HepG2 (cell line): ENCODE results near the gene NAGS. TPM values are rescaled to one million over a fixed set of nuclear protein-coding genes. Genes with fewer than 3 reads are reported as not detected.
A peak's percentile ranks its signal among the peaks of the same experiment; 100 is the strongest.

Experiments
- CHCHD3 ChIP-seq: sonication (generic); formaldehyde crosslinking; IDR thresholded peaks from 2 replicates; pipeline ENCODE4 v1.8.0; 2022; ENCODE audit warnings: mild to moderate bottlenecking, missing genetic modification reagents, moderate library complexity
- ELF3 ChIP-seq: IDR thresholded peaks from 2 replicates; pipeline ENCODE4 v1.6.1; 2016; ENCODE audit warnings: missing genetic modification reagents, missing compliant biosample characterization
- ERF ChIP-seq: IDR thresholded peaks from 2 replicates; pipeline ENCODE4 v1.6.1; 2018; ENCODE audit warnings: missing biosample characterization, missing genetic modification reagents
- HNRNPUL1 ChIP-seq: fragments of 200-400 bp; formaldehyde crosslinking; IDR thresholded peaks from 2 replicates; pipeline ENCODE4 v1.6.1; 2017; ENCODE audit warnings: low read depth, mild to moderate bottlenecking, low read length, moderate library complexity
- KDM6A ChIP-seq: IDR thresholded peaks from 2 replicates; pipeline ENCODE4 v1.6.1; 2016; ENCODE audit warnings: low read depth
- MZF1 ChIP-seq: sonication (generic); formaldehyde crosslinking; IDR thresholded peaks from 2 replicates; pipeline ENCODE4 v1.8.1; 2023; ENCODE audit warnings: mild to moderate bottlenecking, missing genetic modification reagents, borderline replicate concordance
- NONO ChIP-seq, 2 experiments: fragments of 450-650 bp in 1 of 2; sonication (generic) in 1 of 2; formaldehyde crosslinking in 1 of 2; IDR thresholded peaks in 1 of 2; conservative IDR thresholded peaks in 1 of 2; 2 replicates each; pipeline versions ENCODE4 v1.6.1 to v1.8.0; 2017 to 2022; ENCODE audit warnings: mild to moderate bottlenecking in 1 of 2, missing genetic modification reagents in 1 of 2, moderate library complexity in 1 of 2
- PHB2 ChIP-seq: fragments of 450-650 bp; IDR thresholded peaks from 2 replicates; pipeline ENCODE4 v1.6.1; 2018; ENCODE audit not compliant: partially characterized antibody
- RBAK ChIP-seq: sonication (generic); formaldehyde crosslinking; IDR thresholded peaks from 2 replicates; pipeline ENCODE4 v1.5.1; 2020; ENCODE audit warnings: mild to moderate bottlenecking, missing genetic modification reagents
- RBFOX2 ChIP-seq: fragments of 200-400 bp; formaldehyde crosslinking; IDR thresholded peaks from 2 replicates; pipeline ENCODE4 v1.6.1; 2017; ENCODE audit warnings: low read depth, mild to moderate bottlenecking, low read length
- SIX4 ChIP-seq: sonication (generic); formaldehyde crosslinking; IDR thresholded peaks from 2 replicates; pipeline ENCODE4 v1.4.0; 2020; ENCODE audit warnings: missing genetic modification reagents
- STAT5B ChIP-seq: sonication (generic); formaldehyde crosslinking; IDR thresholded peaks from 2 replicates; pipeline ENCODE4 v1.4.0; 2020; ENCODE audit warnings: missing genetic modification reagents
- ZNF251 ChIP-seq: sonication (generic); formaldehyde crosslinking; IDR thresholded peaks from 2 replicates; pipeline ENCODE4 v1.9.0; 2021; ENCODE audit warnings: mild to moderate bottlenecking, missing genetic modification reagents
- ZNF703 ChIP-seq: sonication (generic); formaldehyde crosslinking; IDR thresholded peaks from 2 replicates; pipeline ENCODE4 v1.5.1; 2020; ENCODE audit warnings: missing genetic modification reagents, mild to moderate bottlenecking, moderate library complexity, borderline replicate concordance
- ZNF737 ChIP-seq: sonication (generic); formaldehyde crosslinking; IDR thresholded peaks from 2 replicates; pipeline ENCODE4 v1.5.0; 2020; ENCODE audit warnings: missing genetic modification reagents, mild to moderate bottlenecking, borderline replicate concordance
- polyA plus RNA-seq, 8 experiments: library from polyadenylated mRNA; depleted of rRNA in 3 of 8; stranded (reverse) in 7 of 8; unstranded in 1 of 8; fragments of >200 nt; fragmentation: Illumina TruSeq in 4 of 8; extraction: Trizol in 4 of 8; gene quantifications; 2 replicates each; pipeline versions ENCODE4 v1.2.1 to v1.2.3, GENCODE V29; 2011 to 2016; ENCODE audit warnings: low read depth in 4 of 8, missing spikeins in 1 of 8, mixed read lengths in 1 of 8; ENCODE audit not compliant: insufficient read depth in 1 of 8
- total RNA-seq, 5 experiments: library from RNA; depleted of rRNA; stranded (reverse); fragments of >200 nt; fragmentation: Illumina TruSeq; extraction: Trizol; gene quantifications; 2 replicates each; pipeline ENCODE4 v1.2.3, GENCODE V29; 2016; ENCODE audit warnings: low read depth in 1 of 5
- TF ChIP-seq, protein P1 (sequence below): sonication (generic); formaldehyde crosslinking; conservative IDR thresholded peaks from 2 replicates; pipeline ENCODE4 v1.4.0; 2020; ENCODE audit warnings: missing genetic modification reagents
- TF ChIP-seq, protein P2 (sequence below): sonication (generic); formaldehyde crosslinking; IDR thresholded peaks from 2 replicates; pipeline ENCODE4 v1.4.0; 2020; ENCODE audit warnings: missing genetic modification reagents
- TF ChIP-seq, protein P3 (sequence below): sonication (generic); formaldehyde crosslinking; conservative IDR thresholded peaks from 2 replicates; pipeline ENCODE4 v1.4.0; 2020; ENCODE audit warnings: missing genetic modification reagents
- TF ChIP-seq, protein P4 (sequence below): sonication (generic); formaldehyde crosslinking; IDR thresholded peaks from 2 replicates; pipeline ENCODE4 v1.8.0; 2023; ENCODE audit warnings: mild to moderate bottlenecking, missing genetic modification reagents
- TF ChIP-seq, protein P5 (sequence below): sonication (generic); formaldehyde crosslinking; IDR thresholded peaks from 2 replicates; pipeline ENCODE4 v1.8.1; 2022; ENCODE audit warnings: mild to moderate bottlenecking, missing genetic modification reagents

The NAGS gene
- total and polyA plus RNA-seq, 2 of the 13 experiments (the other 11 are each of a cell fraction or from before 2014, with no cell fraction given), result 4.3 to 5.1 TPM

DNA sequence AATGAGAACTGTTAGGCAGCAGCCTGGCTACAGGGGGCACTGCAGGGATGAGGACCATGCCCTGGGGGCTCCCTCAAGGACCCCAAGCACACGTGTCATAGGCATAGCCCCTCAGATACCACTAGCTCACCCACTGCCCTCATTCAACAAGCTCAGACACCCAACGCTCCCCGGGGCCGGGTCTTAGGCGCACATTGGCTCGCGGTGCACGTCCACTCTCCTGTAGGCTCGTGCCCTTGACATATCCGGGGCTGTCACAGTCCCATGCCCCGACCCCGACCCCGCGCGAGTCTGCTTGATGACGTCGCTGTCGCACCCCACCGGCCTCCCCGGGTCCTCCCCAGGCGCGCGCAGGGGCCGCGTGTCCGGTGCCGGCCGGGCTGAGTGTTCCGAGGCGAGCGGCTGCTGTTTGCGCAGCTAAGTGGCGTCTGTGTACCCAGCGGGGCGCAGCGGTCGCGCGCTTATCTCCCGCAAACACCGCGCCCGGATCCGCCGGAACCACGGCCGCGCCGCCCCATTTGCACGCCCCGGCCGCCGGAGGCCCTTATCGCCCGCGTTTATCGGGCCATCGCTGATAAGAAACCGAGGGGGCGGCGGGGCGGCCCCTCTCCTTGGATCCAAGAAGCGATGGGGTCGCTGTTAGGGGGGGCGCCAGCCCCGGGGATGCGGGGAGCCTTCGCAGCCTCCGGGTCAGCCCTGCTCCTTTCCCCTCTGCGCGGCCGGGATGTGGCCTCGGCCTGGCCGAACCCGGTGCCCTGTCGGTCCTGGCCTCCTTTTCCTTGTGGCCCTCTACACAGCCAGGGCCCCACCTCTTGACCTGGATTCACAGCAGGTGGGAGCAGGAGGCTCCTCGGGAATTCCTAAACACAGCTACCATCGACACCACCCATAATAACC, 20.7 kb upstream of the NAGS start (continued):
- TF ChIP-seq, protein P1, sequence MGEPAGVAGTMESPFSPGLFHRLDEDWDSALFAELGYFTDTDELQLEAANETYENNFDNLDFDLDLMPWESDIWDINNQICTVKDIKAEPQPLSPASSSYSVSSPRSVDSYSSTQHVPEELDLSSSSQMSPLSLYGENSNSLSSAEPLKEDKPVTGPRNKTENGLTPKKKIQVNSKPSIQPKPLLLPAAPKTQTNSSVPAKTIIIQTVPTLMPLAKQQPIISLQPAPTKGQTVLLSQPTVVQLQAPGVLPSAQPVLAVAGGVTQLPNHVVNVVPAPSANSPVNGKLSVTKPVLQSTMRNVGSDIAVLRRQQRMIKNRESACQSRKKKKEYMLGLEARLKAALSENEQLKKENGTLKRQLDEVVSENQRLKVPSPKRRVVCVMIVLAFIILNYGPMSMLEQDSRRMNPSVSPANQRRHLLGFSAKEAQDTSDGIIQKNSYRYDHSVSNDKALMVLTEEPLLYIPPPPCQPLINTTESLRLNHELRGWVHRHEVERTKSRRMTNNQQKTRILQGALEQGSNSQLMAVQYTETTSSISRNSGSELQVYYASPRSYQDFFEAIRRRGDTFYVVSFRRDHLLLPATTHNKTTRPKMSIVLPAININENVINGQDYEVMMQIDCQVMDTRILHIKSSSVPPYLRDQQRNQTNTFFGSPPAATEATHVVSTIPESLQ (CRISPR knock-in tag), result no peak
- TF ChIP-seq SIX4 (CRISPR knock-in tag) (no peak), HNRNPUL1 (peak; percentile 50; the same call in 1 of the 2 replicates), ZNF737 (CRISPR knock-in tag) (no peak; the same call in 1 of the 2 replicates), ELF3 (no peak; the same call in 1 of the 2 replicates), ZNF251 (CRISPR knock-in tag) (no peak), RBFOX2 (peak; percentile 58; the same call in 1 of the 2 replicates), STAT5B (CRISPR knock-in tag) (no peak), RBAK (CRISPR knock-in tag) (no peak), MZF1 (CRISPR knock-in tag) (no peak), KDM6A (CRISPR knock-in tag) (no peak; the same call in 1 of the 2 replicates), ERF (CRISPR knock-in tag) (peak; percentile 94), NONO (IDR thresholded peaks at IDR 0.05) (no peak), NONO (CRISPR knock-in tag; conservative IDR thresholded peaks at IDR 0.05) (peak; percentile 97), PHB2 (no peak), ZNF703 (CRISPR knock-in tag) (peak; percentile 95), CHCHD3 (peak; percentile 15; the same call in 1 of the 2 replicates)
- TF ChIP-seq, protein P2, sequence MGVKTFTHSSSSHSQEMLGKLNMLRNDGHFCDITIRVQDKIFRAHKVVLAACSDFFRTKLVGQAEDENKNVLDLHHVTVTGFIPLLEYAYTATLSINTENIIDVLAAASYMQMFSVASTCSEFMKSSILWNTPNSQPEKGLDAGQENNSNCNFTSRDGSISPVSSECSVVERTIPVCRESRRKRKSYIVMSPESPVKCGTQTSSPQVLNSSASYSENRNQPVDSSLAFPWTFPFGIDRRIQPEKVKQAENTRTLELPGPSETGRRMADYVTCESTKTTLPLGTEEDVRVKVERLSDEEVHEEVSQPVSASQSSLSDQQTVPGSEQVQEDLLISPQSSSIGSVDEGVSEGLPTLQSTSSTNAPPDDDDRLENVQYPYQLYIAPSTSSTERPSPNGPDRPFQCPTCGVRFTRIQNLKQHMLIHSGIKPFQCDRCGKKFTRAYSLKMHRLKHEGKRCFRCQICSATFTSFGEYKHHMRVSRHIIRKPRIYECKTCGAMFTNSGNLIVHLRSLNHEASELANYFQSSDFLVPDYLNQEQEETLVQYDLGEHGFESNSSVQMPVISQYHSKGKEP (CRISPR knock-in tag), result no peak; the same call in 1 of the 2 replicates
- TF ChIP-seq, protein P3, sequence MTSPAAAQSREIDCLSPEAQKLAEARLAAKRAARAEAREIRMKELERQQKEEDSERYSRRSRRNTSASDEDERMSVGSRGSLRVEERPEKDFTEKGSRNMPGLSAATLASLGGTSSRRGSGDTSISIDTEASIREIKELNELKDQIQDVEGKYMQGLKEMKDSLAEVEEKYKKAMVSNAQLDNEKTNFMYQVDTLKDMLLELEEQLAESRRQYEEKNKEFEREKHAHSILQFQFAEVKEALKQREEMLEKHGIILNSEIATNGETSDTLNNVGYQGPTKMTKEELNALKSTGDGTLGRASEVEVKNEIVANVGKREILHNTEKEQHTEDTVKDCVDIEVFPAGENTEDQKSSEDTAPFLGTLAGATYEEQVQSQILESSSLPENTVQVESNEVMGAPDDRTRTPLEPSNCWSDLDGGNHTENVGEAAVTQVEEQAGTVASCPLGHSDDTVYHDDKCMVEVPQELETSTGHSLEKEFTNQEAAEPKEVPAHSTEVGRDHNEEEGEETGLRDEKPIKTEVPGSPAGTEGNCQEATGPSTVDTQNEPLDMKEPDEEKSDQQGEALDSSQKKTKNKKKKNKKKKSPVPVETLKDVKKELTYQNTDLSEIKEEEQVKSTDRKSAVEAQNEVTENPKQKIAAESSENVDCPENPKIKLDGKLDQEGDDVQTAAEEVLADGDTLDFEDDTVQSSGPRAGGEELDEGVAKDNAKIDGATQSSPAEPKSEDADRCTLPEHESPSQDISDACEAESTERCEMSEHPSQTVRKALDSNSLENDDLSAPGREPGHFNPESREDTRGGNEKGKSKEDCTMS (CRISPR knock-in tag), result no peak
- TF ChIP-seq, protein P4, sequence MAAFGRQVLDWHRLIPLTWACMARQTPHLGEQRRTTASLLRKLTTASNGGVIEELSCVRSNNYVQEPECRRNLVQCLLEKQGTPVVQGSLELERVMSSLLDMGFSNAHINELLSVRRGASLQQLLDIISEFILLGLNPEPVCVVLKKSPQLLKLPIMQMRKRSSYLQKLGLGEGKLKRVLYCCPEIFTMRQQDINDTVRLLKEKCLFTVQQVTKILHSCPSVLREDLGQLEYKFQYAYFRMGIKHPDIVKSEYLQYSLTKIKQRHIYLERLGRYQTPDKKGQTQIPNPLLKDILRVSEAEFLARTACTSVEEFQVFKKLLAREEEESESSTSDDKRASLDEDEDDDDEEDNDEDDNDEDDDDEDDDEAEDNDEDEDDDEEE (CRISPR knock-in tag), result peak; percentile 88; the same call in 1 of the 2 replicates
- TF ChIP-seq, protein P5, sequence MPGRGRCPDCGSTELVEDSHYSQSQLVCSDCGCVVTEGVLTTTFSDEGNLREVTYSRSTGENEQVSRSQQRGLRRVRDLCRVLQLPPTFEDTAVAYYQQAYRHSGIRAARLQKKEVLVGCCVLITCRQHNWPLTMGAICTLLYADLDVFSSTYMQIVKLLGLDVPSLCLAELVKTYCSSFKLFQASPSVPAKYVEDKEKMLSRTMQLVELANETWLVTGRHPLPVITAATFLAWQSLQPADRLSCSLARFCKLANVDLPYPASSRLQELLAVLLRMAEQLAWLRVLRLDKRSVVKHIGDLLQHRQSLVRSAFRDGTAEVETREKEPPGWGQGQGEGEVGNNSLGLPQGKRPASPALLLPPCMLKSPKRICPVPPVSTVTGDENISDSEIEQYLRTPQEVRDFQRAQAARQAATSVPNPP, result peak; percentile 92
